NCI-H2029 treated with DMSO at 0.1 percent for 48 hours (cell line): ENCODE measurements around the gene COL9A2.
"Not testable (repeated sequence)": the region's sequence is repeated elsewhere in the genome, so short reads cannot be mapped to it uniquely, and the experiment has no call there.

Experiments
- DNase-seq: peaks from one replicate; lab custom pipeline; 2025; lab: John Stamatoyannopoulos, UW

COL9A2 gene

GRCh38 chr1:40316595-40317393 is at the start of gene COL9A2:
Gene COL9A2 (minus strand): TSS chr1:40317286. CDS start chr1:40317197, 89 bp downstream.
- DNase-seq, result peak; percentile 69

GRCh38 chr1:40363721-40364120 is 46.6 kb upstream of the COL9A2 start:
- no peak for DNase-seq

- no peak for DNase-seq
Measured at GRCh38 chr1:40362699-40363098, 45.6 kb upstream of the COL9A2 start.

DNA sequence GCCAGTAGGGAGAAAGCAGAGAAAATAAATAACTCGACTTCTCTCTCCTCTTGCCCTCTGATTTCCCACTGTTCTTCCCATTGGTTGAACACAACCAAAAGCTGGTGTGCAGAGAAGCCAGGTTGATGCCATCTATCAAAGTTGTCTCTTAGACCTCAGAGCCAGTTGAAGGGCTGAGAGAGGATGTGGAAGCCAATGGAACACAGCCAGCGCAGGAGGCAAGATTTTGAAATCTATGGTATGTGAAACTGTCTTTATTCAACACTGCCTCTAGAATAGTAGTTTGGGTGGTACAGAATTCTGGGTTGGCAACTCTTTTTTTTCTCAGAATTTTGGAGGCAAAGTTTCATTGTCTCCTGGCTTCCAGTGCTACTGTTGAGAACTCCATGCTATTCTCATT is 45.1 kb upstream of the COL9A2 start:
- no peak for DNase-seq

DNA sequence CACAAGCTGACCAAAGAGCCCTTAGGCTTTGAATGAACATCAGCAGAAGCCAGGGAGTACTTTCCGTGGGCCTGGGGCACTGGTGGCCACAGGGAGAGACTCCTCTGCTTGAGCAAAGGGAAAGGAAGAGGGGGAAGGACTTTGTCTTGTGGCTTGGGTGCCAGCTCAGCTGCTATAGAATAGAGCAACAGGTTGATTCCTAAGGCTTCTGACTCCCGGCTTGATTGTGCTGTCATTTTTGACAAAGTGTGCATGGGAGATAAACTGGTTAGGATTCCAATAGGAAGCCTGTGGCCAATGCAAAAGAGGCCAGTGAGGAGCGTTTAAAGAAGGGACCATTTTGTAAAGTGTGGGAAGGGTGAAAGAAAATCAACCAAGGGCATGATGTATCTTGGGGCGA is 44.6 kb upstream of the COL9A2 start:
- no peak for DNase-seq

- no peak for DNase-seq
Measured at GRCh38 chr1:40361201-40361600, 44.1 kb upstream of the COL9A2 start.

- DNase-seq, result no peak
Measured at GRCh38 chr1:40360631-40361030, 43.5 kb upstream of the COL9A2 start.

GRCh38 chr1:40357625-40358024 is 40.5 kb upstream of the COL9A2 start:
- DNase-seq, result no peak

DNA sequence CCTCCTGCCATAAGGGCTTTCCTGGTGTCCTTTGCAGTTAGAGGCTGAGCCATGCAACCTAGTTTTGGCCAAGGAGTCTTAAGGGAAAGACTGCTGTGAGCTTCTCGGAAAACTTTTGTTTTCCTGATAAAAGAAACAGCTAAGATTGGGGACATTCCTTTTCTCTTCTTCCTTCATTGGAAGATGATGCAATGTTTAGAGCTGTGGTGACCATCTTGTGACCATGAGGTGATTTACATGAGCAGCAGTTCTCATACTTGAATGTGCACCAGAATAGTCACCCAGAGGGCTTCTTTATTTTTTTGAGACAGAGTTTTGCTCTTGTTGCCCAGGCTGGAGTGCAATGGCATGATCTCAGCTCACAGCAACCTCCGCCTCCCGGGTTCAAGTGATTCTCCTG is 36.0 kb upstream of the COL9A2 start:
- no peak for DNase-seq

DNA sequence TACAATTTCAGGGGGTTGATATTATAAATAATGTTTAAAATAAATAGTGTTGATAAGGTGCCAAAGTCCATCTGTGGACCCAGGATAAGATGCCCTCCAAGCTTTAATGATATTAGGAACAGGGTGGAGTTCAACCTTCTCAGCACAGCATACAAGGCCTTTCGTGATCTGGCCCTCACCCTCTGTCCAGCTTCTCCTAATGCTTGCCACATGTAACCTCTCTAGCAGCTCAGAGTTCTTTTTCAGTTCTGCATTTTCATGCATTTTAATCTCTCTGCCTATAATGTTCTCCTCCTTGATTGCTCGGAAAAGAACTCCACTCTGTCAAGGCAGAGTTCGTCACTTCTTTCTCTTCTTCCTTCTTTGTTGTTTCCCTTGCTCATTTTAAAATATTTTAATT is 35.0 kb upstream of the COL9A2 start:
- no peak for DNase-seq

GRCh38 chr1:40351124-40351523 is 34.0 kb upstream of the COL9A2 start:
- no peak for DNase-seq

- DNase-seq, result no peak
Measured at GRCh38 chr1:40350391-40350790, 33.3 kb upstream of the COL9A2 start.

- no peak for DNase-seq
Measured at GRCh38 chr1:40344597-40344996, 27.5 kb upstream of the COL9A2 start.

DNA sequence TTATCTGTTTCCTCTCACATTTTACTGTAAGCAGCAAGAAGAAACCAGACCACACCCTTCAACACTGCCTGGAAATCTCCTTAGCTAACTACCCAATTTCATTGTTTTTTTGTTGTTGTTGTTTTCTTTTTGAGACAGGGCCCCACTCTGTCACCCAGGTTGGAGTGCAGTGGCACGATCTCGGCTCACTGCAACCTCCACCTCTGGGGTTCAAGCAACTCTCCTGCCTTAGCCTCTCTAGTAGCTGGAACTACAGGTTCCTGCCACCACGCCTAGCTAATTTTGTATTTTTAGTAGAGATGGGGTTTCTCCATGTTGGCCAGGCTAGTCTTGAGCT is 25.3 kb upstream of the COL9A2 start:
- not testable (repeated sequence) for DNase-seq

GRCh38 chr1:40341491-40342380 is 24.6 kb upstream of the COL9A2 start:
- no peak for DNase-seq

GRCh38 chr1:40339420-40340323 is 22.6 kb upstream of the COL9A2 start:
- peak; percentile 87 for DNase-seq

DNA sequence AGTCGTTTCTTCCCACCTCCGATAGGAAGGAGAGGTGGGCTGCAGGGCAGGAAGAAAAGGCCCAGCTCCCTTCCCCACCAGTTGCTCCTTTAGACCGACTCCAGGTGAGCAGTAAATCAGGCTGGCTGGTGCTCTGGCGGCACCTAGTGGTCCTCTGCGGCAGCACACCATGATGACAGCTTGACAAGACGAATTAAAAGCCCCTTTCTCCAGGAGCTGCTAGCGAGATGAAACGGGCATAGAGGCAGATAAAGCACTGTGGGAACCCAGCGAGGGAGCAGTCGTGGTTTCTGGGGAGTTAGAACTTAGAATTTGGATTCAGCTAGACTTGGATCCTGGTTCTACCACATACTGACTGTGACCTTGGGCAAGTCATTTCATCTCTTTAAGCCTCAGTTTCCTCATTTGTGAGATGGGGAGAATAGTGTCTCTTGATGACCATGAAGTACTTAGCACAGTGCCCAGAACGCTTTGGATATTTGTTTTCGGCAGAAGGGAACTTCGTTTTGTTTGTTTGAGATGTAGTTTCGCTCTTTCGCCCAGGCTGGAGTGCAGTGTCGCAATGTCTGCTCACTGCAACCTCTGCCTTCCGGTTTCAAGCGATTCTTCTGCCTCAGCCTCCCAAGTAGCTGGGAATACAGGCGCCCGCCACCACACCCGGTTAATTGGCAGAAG is 21.8 kb upstream of the COL9A2 start:
- peak; percentile 100 for DNase-seq

- no peak for DNase-seq
Measured at GRCh38 chr1:40337443-40337842, 20.4 kb upstream of the COL9A2 start.

- no peak for DNase-seq
Measured at GRCh38 chr1:40332695-40333094, 15.6 kb upstream of the COL9A2 start.

DNA sequence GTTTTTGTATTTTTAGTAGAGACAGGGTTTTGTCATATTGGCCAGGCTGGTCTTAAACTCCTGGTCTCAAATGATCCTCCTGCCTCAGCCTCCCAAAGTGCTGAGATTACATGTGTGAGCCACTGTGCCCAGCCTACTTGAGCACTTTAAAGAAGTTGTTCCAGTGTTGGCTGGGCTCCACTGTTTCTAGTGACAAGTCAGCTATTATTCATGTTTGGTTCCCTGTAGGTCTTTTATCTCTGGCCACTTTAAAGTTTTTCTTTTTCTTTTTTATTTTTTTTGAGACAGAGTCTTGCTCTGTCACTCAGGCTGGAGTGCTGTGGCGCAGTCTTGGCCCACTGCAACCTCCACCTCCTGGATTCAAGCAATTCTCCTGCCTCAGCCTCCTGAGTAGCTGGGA is 14.3 kb upstream of the COL9A2 start:
- not testable (repeated sequence) for DNase-seq

DNA sequence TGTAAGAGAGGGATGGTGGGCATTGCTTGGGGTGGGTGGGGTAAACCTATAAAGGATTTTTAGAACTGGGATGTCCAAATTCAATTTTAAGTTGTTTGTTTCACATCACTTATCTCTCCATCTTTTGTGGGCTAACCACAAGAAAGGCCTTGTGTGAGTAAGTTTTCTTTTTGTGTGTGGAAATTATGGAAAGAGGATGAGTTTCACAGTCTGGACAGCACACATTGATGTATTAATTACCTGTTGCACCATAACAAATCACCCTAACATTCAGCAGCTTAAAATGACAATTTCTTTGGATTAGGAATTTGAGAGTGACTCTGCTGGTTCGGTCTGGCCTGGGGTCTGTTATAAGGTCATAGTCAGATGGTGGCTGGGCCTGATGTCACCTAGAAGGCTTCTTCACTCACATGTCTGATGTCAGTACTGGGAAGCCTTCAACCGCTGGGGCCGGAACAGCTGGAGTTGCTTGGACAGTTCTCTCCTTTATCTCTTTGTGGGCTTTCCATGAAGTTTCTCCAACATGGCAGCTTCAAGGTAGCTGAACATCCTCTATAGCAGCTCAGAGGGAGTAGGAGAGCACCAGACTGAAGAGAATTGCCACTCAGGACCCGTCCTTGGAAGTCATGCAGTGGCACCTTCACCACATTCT is 2.0 kb upstream of the COL9A2 start:
- DNase-seq, result no peak
